GM12878 (cell line): ENCODE results near the gene RPL12. TPM values are rescaled to one million over a fixed set of nuclear protein-coding genes. Genes with fewer than 3 reads are reported as not detected.

Experiments used
- ATAC-seq: fragments of 200-7000 bp; cut with Tn5 transposase; 3 replicates; pipeline ENCODE4 v1.9.1; 2020; ENCODE audit warnings: mild to moderate bottlenecking, moderate library complexity
- BruUV-seq: library from RNA; stranded (reverse); fragments of 400-500 nt; replicated peaks from 2 replicates; lab custom pipeline; 2021; lab: Mats Ljungman, UMichigan
- CTCF ChIA-PET: fragments of 300-600 bp; sonication (Branson Sonifier 250); formaldehyde crosslinking; extraction: SDS; loops from one replicate; lab custom pipeline; 2021; ENCODE audit warnings: inconsistent platforms; lab: Yijun Ruan, JAX
- POLR2A ChIA-PET: fragments of 350-600 bp; formaldehyde crosslinking; extraction: SDS; loops from one replicate; lab custom pipeline; 2021; ENCODE audit warnings: inconsistent platforms; lab: Charles Lee
- RAD21 ChIA-PET: fragments of 300-600 bp; sonication (Branson Sonifier 250); formaldehyde crosslinking; loops from one replicate; lab custom pipeline; 2023; ENCODE audit warnings: antibody characterized with exemption; ENCODE audit not compliant: unreplicated experiment; lab: Charles Lee
- SMC1A ChIA-PET: fragments of 300-600 bp; sonication (Branson Sonifier 250); formaldehyde crosslinking; loops from one replicate; lab custom pipeline; 2023; ENCODE audit not compliant: unreplicated experiment, uncharacterized antibody; lab: Charles Lee
- DNase-seq: peaks from one replicate; pipeline ENCODE4 v3.0.0-alpha.2; 2011; ENCODE audit warnings: low read depth, low spot score
- FAIRE-seq: peaks from 3 replicates; lab custom pipeline; 2011; peaks lifted over from hg19 to GRCh38; lab: Jason Lieb, UNC
- H2AFZ ChIP-seq: 2 replicates; pipeline ENCODE4 v1.6.0; 2011; ENCODE audit warnings: low read depth, low read length, control low read depth; ENCODE audit not compliant: control insufficient read depth
- H3K27ac ChIP-seq: 2 replicates; pipeline ENCODE4 v1.5.1; 2011; ENCODE audit warnings: control low read depth; ENCODE audit not compliant: control insufficient read depth, insufficient read depth
- H3K27me3 ChIP-seq, 2 experiments: replicated peaks in 1 of 2; 2 replicates each; pipeline versions ENCODE4 v1.6.0 to v1.6.1; 2011; ENCODE audit warnings: low read length in 1 of 2; ENCODE audit not compliant: control insufficient read depth in 2 of 2, insufficient read depth in 2 of 2
- H3K36me3 ChIP-seq, 2 experiments: 2 replicates each; pipeline ENCODE4 v1.5.1; 2011; ENCODE audit warnings: low read length in 1 of 2; ENCODE audit not compliant: control insufficient read depth in 2 of 2, insufficient read depth in 2 of 2
- H3K4me1 ChIP-seq: 2 replicates; pipeline ENCODE4 v1.6.1; 2011; ENCODE audit warnings: mild to moderate bottlenecking, low read length, moderate library complexity, mixed read lengths; ENCODE audit not compliant: control insufficient read depth, insufficient read depth
- H3K4me2 ChIP-seq: 2 replicates; pipeline ENCODE4 v1.6.0; 2011; ENCODE audit warnings: control low read depth; ENCODE audit not compliant: control insufficient read depth, insufficient read depth
- H3K4me3 ChIP-seq: fragments of 200-600 bp; sonication (generic); 2 replicates; pipeline ENCODE4 v1.5.1; 2016
- H3K79me2 ChIP-seq: 2 replicates; pipeline ENCODE4 v1.6.0; 2011; ENCODE audit warnings: low read length; ENCODE audit not compliant: control insufficient read depth, insufficient read depth
- H3K9ac ChIP-seq: 2 replicates; pipeline ENCODE4 v1.8.0; 2011; ENCODE audit warnings: low read length, control low read depth, mixed read lengths; ENCODE audit not compliant: control insufficient read depth, insufficient read depth
- H3K9me3 ChIP-seq: replicated peaks from 3 replicates; pipeline ENCODE4 v1.5.1; 2011; ENCODE audit warnings: mild to moderate bottlenecking, low read length; ENCODE audit not compliant: control insufficient read depth, insufficient read depth
- H4K20me1 ChIP-seq: 2 replicates; pipeline ENCODE4 v1.6.0; 2011; ENCODE audit not compliant: control insufficient read depth, insufficient read depth
- BHLHE40 ChIP-seq, 2 experiments: fragments of 450-650 bp in 1 of 2; IDR thresholded peaks; 2 replicates each; pipeline ENCODE4 v1.6.1; 2011 to 2017; ENCODE audit warnings: low read depth in 2 of 2, borderline replicate concordance in 1 of 2, improper control_type of control experiment in 1 of 2, low read length in 1 of 2, mild to moderate bottlenecking in 1 of 2
- CBX3 ChIP-seq: fragments of 200-600 bp; sonication (generic); IDR thresholded peaks from 2 replicates; pipeline ENCODE4 v1.6.1; 2016; ENCODE audit warnings: low read depth, borderline replicate concordance
- CBX5 ChIP-seq: sonication (generic); IDR thresholded peaks from 2 replicates; pipeline ENCODE4 v1.6.1; 2016; ENCODE audit warnings: low read depth, moderate library complexity, mild to moderate bottlenecking, inconsistent platforms
- CHD4 ChIP-seq: fragments of 200-600 bp; sonication (generic); IDR thresholded peaks from 2 replicates; pipeline ENCODE4 v1.6.1; 2016; ENCODE audit warnings: mild to moderate bottlenecking
- CREM ChIP-seq: IDR thresholded peaks from 2 replicates; pipeline ENCODE4 v1.6.1; 2014; ENCODE audit warnings: antibody characterized with exemption, low read depth
- HDAC2 ChIP-seq: fragments of 200-600 bp; sonication (generic); IDR thresholded peaks from 2 replicates; pipeline ENCODE4 v1.6.1; 2017
- KAT2A ChIP-seq: conservative IDR thresholded peaks from 2 replicates; pipeline ENCODE4 v1.6.1; 2011; ENCODE audit warnings: low read depth, low read length; ENCODE audit not compliant: control insufficient read depth
- KLF5 ChIP-seq: fragments of 450-650 bp; IDR thresholded peaks from 2 replicates; pipeline ENCODE4 v1.6.1; 2014; ENCODE audit warnings: mild to moderate bottlenecking; ENCODE audit not compliant: partially characterized antibody
- NR2C1 ChIP-seq: fragments of 450-650 bp; IDR thresholded peaks from 2 replicates; pipeline ENCODE4 v1.6.1; 2017; ENCODE audit warnings: antibody characterized with exemption, mild to moderate bottlenecking, moderate library complexity
- PAX8 ChIP-seq: fragments of 450-650 bp; IDR thresholded peaks from 2 replicates; pipeline ENCODE4 v1.6.1; 2017; ENCODE audit warnings: mild to moderate bottlenecking, moderate library complexity
- POLR2AphosphoS5 ChIP-seq: IDR thresholded peaks from 2 replicates; pipeline ENCODE4 v1.6.1; 2011; ENCODE audit warnings: mild to moderate bottlenecking, low read length, inconsistent platforms
- SIN3A ChIP-seq: IDR thresholded peaks from 2 replicates; pipeline ENCODE4 v1.6.1; 2012; ENCODE audit warnings: low read depth, low read length, improper control_type of control experiment
- YY1 ChIP-seq: IDR thresholded peaks from 2 replicates; pipeline ENCODE4 v1.6.1; 2011; ENCODE audit warnings: low read depth, mild to moderate bottlenecking, low read length
- ZNF24 ChIP-seq: fragments of 450-650 bp; IDR thresholded peaks from 2 replicates; pipeline ENCODE4 v1.6.1; 2017; ENCODE audit warnings: antibody characterized with exemption, mild to moderate bottlenecking
- WGBS: methylation state at CpG from one replicate; pipeline ENCODE4 v1.1.6; 2016; ENCODE audit warnings: low lambda C conversion rate; ENCODE audit not compliant: insufficient replicate concordance, insufficient coverage; ENCODE audit errors: missing lambda C conversion rate; 5-methylcytosine and 5-hydroxymethylcytosine counted together
- in situ Hi-C: fragments of 300-500 bp; cut with MboI; formaldehyde crosslinking; loops from 9 replicates; pipeline ENCODE4 v1.14.3; 2018; ENCODE audit warnings: mixed read lengths
- intact Hi-C: fragments of 100-400 bp; cut with micrococcal nuclease; formaldehyde crosslinking; loops from one replicate; pipeline ENCODE4 v1.14.2; 2022; ENCODE audit not compliant: unreplicated experiment
- polyA plus RNA-seq, 11 experiments: library from polyadenylated mRNA; depleted of rRNA in 4 of 11; unstranded in 6 of 11; stranded (reverse) in 5 of 11; fragments of >200 nt; fragmentation: Nextera tagmentation in 4 of 11; fragmentation: Illumina TruSeq in 1 of 11; extraction: Ambion mirVana in 4 of 11; extraction: Trizol in 1 of 11; gene quantifications; 1 replicate in 1 of 11; 2 replicates in 10 of 11; pipeline versions ENCODE4 v1.2.1 to v1.2.3, GENCODE V29; 2011 to 2016; ENCODE audit warnings: inconsistent platforms in 2 of 11, missing spikeins in 2 of 11, low read depth in 1 of 11
- total RNA-seq, 4 experiments: library from RNA; depleted of rRNA in 3 of 4; stranded (reverse); fragments of >200 nt in 3 of 4; fragmentation: Illumina TruSeq in 1 of 4; extraction: Trizol in 1 of 4; gene quantifications; 2 replicates each; pipeline versions ENCODE4 v1.2.1 to v1.2.3, GENCODE V29; 2013 to 2021

Gene RPL12
- total and polyA plus RNA-seq, 10 of the 15 experiments (the other 5 are each of a cell fraction or from before 2014, with no cell fraction given): 961 to 5,544 (median 2,858) TPM

DNA sequence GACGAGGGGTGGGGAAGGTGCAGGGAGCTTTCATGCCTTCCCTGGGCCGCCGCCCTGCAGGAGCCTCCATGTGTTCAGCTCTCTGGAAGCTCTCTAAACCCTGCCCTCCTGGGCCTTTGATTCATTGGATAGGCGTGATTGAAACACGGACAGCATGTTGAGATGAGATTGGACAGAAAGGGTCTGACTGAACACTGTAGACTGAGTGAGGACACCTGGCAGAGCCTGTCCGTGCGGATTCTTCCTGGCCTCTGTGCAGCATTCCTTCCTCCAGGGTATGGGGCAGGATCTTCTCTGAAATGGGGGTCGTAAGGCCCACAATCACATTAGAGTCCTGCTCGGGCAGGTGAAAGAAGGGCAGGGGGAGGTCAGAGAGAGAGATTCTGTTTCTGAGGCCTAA, 12.8 kb downstream of the RPL12 start:
- H3K27me3 ChIP-seq: no peaks in the 10 kb centered on the region
- H2AFZ ChIP-seq: no peak overlapping the region
- TF ChIP-seq CBX3 (no peak), HDAC2 (no peak), CHD4 (no peak), YY1 (no peak), ZNF24 (no peak)
- H3K9me3 ChIP-seq: no peaks in the 10 kb centered on the region; the same call in 2 of the 3 replicates
- CTCF ChIA-PET: interaction anchor here (0.7 kb wide), 1 partner anchor 130 kb away, joined by 3 read pairs; no protein-coding TSS in a partner anchor
- no TSS peak for BruUV-seq
- no peak overlapping the region for H3K27ac ChIP-seq
- no peak overlapping the region for H3K9ac ChIP-seq
- RAD21 ChIA-PET: no interaction called here
- POLR2A ChIA-PET: no interaction called here
- WGBS: 97% methylated on average over 9 of the region's 9 CpGs
- intact Hi-C loops (no loop called here), in situ Hi-C loops (no loop called here)
- H3K79me2 ChIP-seq: no peaks in the 10 kb centered on the region
- peaks cover 16 to 42% of the 10 kb centered on the region in 2 experiments for H3K36me3 ChIP-seq
- H3K4me2 ChIP-seq: no peak overlapping the region
- SMC1A ChIA-PET: no interaction called here
- H3K4me3 ChIP-seq: no peak overlapping the region
- no peak for DNase-seq
- no peak for ATAC-seq
- no peaks in the 10 kb centered on the region for H3K4me1 ChIP-seq
- no peak for FAIRE-seq
- no peaks in the 10 kb centered on the region for H4K20me1 ChIP-seq

DNA sequence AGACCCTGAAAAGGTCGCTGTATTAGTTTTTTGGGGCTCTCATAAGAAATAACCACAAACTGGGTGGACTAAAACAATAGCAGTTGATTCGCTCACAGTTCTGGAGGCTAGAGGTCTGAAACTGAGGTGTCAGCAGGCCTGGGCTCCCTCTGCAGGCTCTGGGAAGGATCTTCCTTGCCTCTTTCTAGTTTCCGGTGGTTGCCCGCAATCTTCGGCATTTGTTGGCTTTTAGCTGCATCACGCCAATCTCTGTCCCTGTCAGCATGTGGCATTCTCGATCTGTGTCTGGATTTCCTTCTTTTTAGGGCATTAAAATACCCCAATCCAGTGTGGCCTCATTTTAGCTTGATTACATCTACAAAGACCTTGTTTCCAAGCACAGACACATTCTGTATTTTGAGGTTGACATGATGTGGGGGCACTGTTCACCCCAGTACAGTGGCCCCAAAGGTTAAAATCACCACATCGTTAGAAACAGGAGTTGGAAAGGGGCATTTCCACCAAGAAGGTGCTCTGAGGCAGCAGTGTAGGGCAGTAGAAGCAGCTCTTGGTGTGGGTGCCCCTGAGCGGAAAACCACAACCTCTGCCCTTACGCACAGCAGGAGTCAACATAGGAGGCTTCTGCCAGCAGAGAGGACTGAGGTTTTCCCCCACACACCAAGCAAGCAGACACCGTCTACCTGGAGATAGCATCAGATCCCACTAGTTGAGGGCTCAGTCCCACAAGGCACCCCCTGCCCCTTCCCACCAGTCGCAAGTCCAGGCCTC, 13.5 kb downstream of the RPL12 start:
- Histone ChIP-seq H3K36me3 (peaks cover 16 to 41% of the 10 kb centered on the region in 2 experiments), H3K4me2 (no peak overlapping the region), H3K4me3 (no peak overlapping the region), H3K9me3 (no peaks in the 10 kb centered on the region; the same call in 2 of the 3 replicates), H3K27me3 (no peaks in the 10 kb centered on the region), H3K79me2 (no peaks in the 10 kb centered on the region), H4K20me1 (no peaks in the 10 kb centered on the region), H3K9ac (no peak overlapping the region), H3K27ac (no peak overlapping the region), H3K4me1 (no peaks in the 10 kb centered on the region), H2AFZ (no peak overlapping the region)
- ChIA-PET POLR2A (interaction anchor here (0.7 kb wide), 1 partner anchor 135 kb away, joined by 8 read pairs; no protein-coding TSS in a partner anchor), CTCF (no interaction called here), RAD21 (no interaction called here), SMC1A (no interaction called here)
- no peak for FAIRE-seq
- intact Hi-C loops (no loop called here), in situ Hi-C loops (no loop called here)
- no peak for ATAC-seq
- 98% methylated on average over 12 of the region's 12 CpGs for WGBS
- BruUV-seq: no TSS peak
- TF ChIP-seq KAT2A: no peak
- TF ChIP-seq CBX5: no peak
- TF ChIP-seq NR2C1: no peak
- no peak for TF ChIP-seq SIN3A
- TF ChIP-seq POLR2AphosphoS5: no peak
- no peak for TF ChIP-seq BHLHE40 (IDR thresholded peaks at IDR 0.05; ENCODE audit: borderline replicate concordance in 1 of 2, low read depth in 2 of 2, low read length in 1 of 2)
- TF ChIP-seq CREM: no peak
- no peak for TF ChIP-seq KLF5
- no peak for TF ChIP-seq PAX8
- no peak for DNase-seq
